ENCODE results near the gene NEURL1.

Gene NEURL1

GRCh38 chr10:103548581-103549348, 55.3 kb downstream of the NEURL1 start:
- peak; percentile 98 for DNase-seq

GRCh38 chr10:103549349-103549685, 55.8 kb downstream of the NEURL1 start:
- DNase-seq: no peak

- DNase-seq: peak; percentile 52
Measured at GRCh38 chr10:103550229-103550628, 56.7 kb downstream of the NEURL1 start.

GRCh38 chr10:103551619-103552602, 58.4 kb downstream of the NEURL1 start:
- no peak for DNase-seq

GRCh38 chr10:103552856-103553742, 59.6 kb downstream of the NEURL1 start:
- DNase-seq: no peak

- no peak for DNase-seq
Measured at GRCh38 chr10:103553743-103554487, 60.4 kb downstream of the NEURL1 start.

GRCh38 chr10:103554488-103555324, 61.2 kb downstream of the NEURL1 start:
- peak; percentile 95 for DNase-seq

- no peak for DNase-seq
Measured at GRCh38 chr10:103555325-103555649, 61.8 kb downstream of the NEURL1 start.

- peak; percentile 49 for DNase-seq
Measured at GRCh38 chr10:103555712-103556111, 62.2 kb downstream of the NEURL1 start.

- DNase-seq: peak; percentile 63
Measured at GRCh38 chr10:103556383-103557007, 63.0 kb downstream of the NEURL1 start.

- peak; percentile 24 for DNase-seq
Measured at GRCh38 chr10:103557455-103557854, 64.0 kb downstream of the NEURL1 start.

- DNase-seq: no peak
Measured at GRCh38 chr10:103558911-103559310, 65.4 kb downstream of the NEURL1 start.

GRCh38 chr10:103559776-103560175, 66.3 kb downstream of the NEURL1 start:
- no peak for DNase-seq

GRCh38 chr10:103560886-103561285, 67.4 kb downstream of the NEURL1 start:
- no peak for DNase-seq

- no peak for DNase-seq
Measured at GRCh38 chr10:103562383-103562782, 68.9 kb downstream of the NEURL1 start.

- DNase-seq: no peak
Measured at GRCh38 chr10:103563231-103564115, 70.0 kb downstream of the NEURL1 start.

GRCh38 chr10:103564116-103564501, 70.6 kb downstream of the NEURL1 start:
- DNase-seq: no peak

GRCh38 chr10:103564776-103565520, 71.4 kb downstream of the NEURL1 start:
- DNase-seq: peak; percentile 50

GRCh38 chr10:103566536-103566935, 73.0 kb downstream of the NEURL1 start:
- DNase-seq: no peak
